A673 (cell line): ENCODE measurements around the gene DNAH9. TPM values are rescaled to one million over a fixed set of nuclear protein-coding genes. Genes with fewer than 3 reads are reported as not detected.

Source experiments
- BruUV-seq: library from RNA; stranded (reverse); fragments of 400-500 nt; replicated peaks from 2 replicates; lab custom pipeline; 2021; lab: Mats Ljungman, UMichigan
- CTCF ChIA-PET: fragments of 300-600 bp; sonication (Branson Sonifier 250); formaldehyde crosslinking; loops from one replicate; lab custom pipeline; 2022; ENCODE audit warnings: antibody characterized with exemption; lab: Charles Lee
- POLR2A ChIA-PET: fragments of 300-600 bp; sonication (Branson Sonifier 250); formaldehyde crosslinking; loops from one replicate; lab custom pipeline; 2022; ENCODE audit warnings: antibody characterized with exemption; ENCODE audit not compliant: low non-redundant PET; lab: Charles Lee
- DNase-seq: peaks from one replicate; pipeline ENCODE4 v3.0.0-alpha.2; 2015; ENCODE audit warnings: low spot score
- H3K27ac ChIP-seq: fragments of 200-600 bp; sonication (generic); 2 replicates; pipeline ENCODE4 v1.5.1; 2016; ENCODE audit warnings: mixed run types, low read depth, mild to moderate bottlenecking, mixed read lengths, antibody characterized with exemption, low read length; ENCODE audit not compliant: poor library complexity, severe bottlenecking
- H3K27me3 ChIP-seq: fragments of 200-600 bp; sonication (generic); replicated peaks from 2 replicates; pipeline ENCODE4 v1.6.1; 2017; ENCODE audit warnings: mixed run types, low read depth, mild to moderate bottlenecking, mixed read lengths, antibody characterized with exemption, low read length; ENCODE audit not compliant: insufficient read depth, poor library complexity
- H3K36me3 ChIP-seq: fragments of 200-600 bp; sonication (generic); 2 replicates; pipeline ENCODE4 v1.6.1; 2016; ENCODE audit warnings: mixed run types, mild to moderate bottlenecking, mixed read lengths, antibody characterized with exemption, low read length; ENCODE audit not compliant: insufficient read depth, poor library complexity, severe bottlenecking
- H3K4me1 ChIP-seq: fragments of 200-600 bp; sonication (generic); 2 replicates; pipeline ENCODE4 v1.6.1; 2017; ENCODE audit warnings: mixed run types, mild to moderate bottlenecking, mixed read lengths, antibody characterized with exemption, low read length; ENCODE audit not compliant: insufficient read depth, poor library complexity, severe bottlenecking
- H3K4me3 ChIP-seq: fragments of 200-600 bp; sonication (generic); 2 replicates; pipeline ENCODE4 v1.5.1; 2016; ENCODE audit warnings: low read depth, mixed run types, mild to moderate bottlenecking, mixed read lengths, low read length; ENCODE audit not compliant: poor library complexity, severe bottlenecking
- H3K9me3 ChIP-seq: fragments of 200-600 bp; sonication (generic); 2 replicates; pipeline ENCODE4 v1.6.1; 2016; ENCODE audit warnings: mixed run types, low read depth, mild to moderate bottlenecking, mixed read lengths, antibody characterized with exemption, low read length; ENCODE audit not compliant: poor library complexity, severe bottlenecking
- CTCF ChIP-seq: fragments of 300-800, 200-600 bp; sonication (generic); conservative IDR thresholded peaks from 2 replicates; pipeline ENCODE4 v1.5.1; 2017; ENCODE audit warnings: low read depth, mild to moderate bottlenecking, antibody characterized with exemption, low read length, moderate library complexity, mixed read lengths
- EZH2 ChIP-seq: fragments of 200-600 bp; sonication (generic); IDR thresholded peaks from 2 replicates; pipeline ENCODE4 v1.6.1; 2017; ENCODE audit warnings: borderline replicate concordance, low read depth, mild to moderate bottlenecking, mixed read lengths, antibody characterized with exemption, low read length; ENCODE audit not compliant: poor library complexity, severe bottlenecking
- intact Hi-C: fragments of 100-400 bp; cut with micrococcal nuclease; formaldehyde crosslinking; loops from one replicate; pipeline ENCODE4 v1.10.0; 2022; ENCODE audit not compliant: unreplicated experiment
- total RNA-seq: library from RNA; stranded (reverse); gene quantifications from 2 replicates; pipeline ENCODE4 v1.2.3, GENCODE V29; 2021

Gene DNAH9
- total RNA-seq, 1 experiment from 2014 or later, result 6.6 TPM

GRCh38 chr17:11622492-11622891 lies 24.2 kb downstream of the DNAH9 start:
- intact Hi-C loops, result no loop called here
- CTCF ChIA-PET, result no interaction called here
- TF ChIP-seq EZH2, result no peak
- no peak for TF ChIP-seq CTCF
- H3K9me3 ChIP-seq, result no peaks in the 10 kb centered on the region
- H3K4me3 ChIP-seq, result no peak overlapping the region
- POLR2A ChIA-PET, result no interaction called here
- DNase-seq, result no peak
- no peaks in the 10 kb centered on the region for H3K36me3 ChIP-seq
- BruUV-seq, result no TSS peak
- H3K27ac ChIP-seq, result no peak overlapping the region
- H3K4me1 ChIP-seq, result no peaks in the 10 kb centered on the region
- no peaks in the 10 kb centered on the region for H3K27me3 ChIP-seq

GRCh38 chr17:11624976-11625375 lies 26.7 kb downstream of the DNAH9 start:
- Histone ChIP-seq H3K4me3 (no peak overlapping the region), H3K27me3 (no peaks in the 10 kb centered on the region), H3K27ac (no peak overlapping the region), H3K9me3 (no peaks in the 10 kb centered on the region), H3K36me3 (no peaks in the 10 kb centered on the region), H3K4me1 (no peaks in the 10 kb centered on the region)
- no TSS peak for BruUV-seq
- ChIA-PET CTCF (no interaction called here), POLR2A (no interaction called here)
- TF ChIP-seq CTCF, result no peak
- TF ChIP-seq EZH2, result no peak
- no peak for DNase-seq
- intact Hi-C loops, result no loop called here

- Histone ChIP-seq H3K4me3 (no peak overlapping the region), H3K9me3 (no peaks in the 10 kb centered on the region), H3K36me3 (no peaks in the 10 kb centered on the region), H3K27ac (no peak overlapping the region), H3K4me1 (no peaks in the 10 kb centered on the region), H3K27me3 (no peaks in the 10 kb centered on the region)
- no TSS peak for BruUV-seq
- intact Hi-C loops, result no loop called here
- TF ChIP-seq EZH2 (no peak), CTCF (no peak)
- ChIA-PET POLR2A (no interaction called here), CTCF (no interaction called here)
- DNase-seq, result no peak
Measured at GRCh38 chr17:11625878-11626277, 27.6 kb downstream of the DNAH9 start.
